Glomerular endothelial cell (primary cell): ENCODE results near the gene BCAS3. TPM values are rescaled to one million over a fixed set of nuclear protein-coding genes. Genes with fewer than 3 reads are reported as not detected.

Experiments
- DNase-seq: peaks from one replicate; pipeline ENCODE4 v3.0.0-alpha.2; 2011; ENCODE audit warnings: low read depth, low spot score; ENCODE audit errors: extremely low read depth
- total RNA-seq: library from RNA; depleted of rRNA; stranded (reverse); fragments of >200 nt; gene quantifications from 2 replicates; pipeline ENCODE4 v1.2.3, GENCODE V29; 2015

BCAS3 gene
- total RNA-seq, 1 donor from 2014 or later: 52.3 TPM

DNA sequence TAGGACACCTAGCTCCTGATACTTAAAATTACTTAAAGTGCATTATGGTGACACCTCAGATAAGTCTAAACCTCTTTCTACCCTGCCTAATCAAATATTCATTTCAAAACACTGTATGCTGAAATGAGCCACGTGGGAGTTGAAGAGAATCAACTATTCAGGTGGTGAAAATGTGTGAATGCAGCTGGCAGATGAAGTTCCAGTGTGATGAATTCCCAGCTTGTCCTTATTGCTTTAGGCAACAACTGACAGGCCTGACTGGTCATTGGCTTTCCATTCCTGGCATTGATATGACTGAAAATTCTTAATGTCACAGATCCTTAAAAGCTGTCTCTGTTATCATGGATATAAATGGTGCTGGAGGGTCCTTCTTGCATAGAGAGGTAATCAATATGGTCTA is 420.1 kb downstream of the BCAS3 start:
- no peak for DNase-seq

DNA sequence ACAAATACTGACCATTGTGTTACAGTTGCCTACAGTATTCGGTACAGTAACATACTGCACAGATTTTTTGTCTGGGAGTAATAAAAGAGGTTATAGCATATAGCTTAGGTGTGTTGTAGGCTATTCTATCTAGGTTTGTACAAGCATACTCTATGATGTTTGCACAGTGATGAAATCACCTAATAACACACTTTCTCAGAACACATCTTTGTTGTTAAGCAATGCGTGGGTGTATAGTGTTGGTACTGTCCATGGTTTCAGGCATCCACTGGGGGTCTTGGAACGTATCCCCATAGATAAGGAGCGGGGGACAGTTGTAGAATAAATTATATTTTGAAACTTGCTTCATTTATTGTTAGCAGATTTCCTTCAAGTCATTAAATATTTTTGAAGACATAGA is 428.7 kb downstream of the BCAS3 start:
- DNase-seq: no peak

DNA sequence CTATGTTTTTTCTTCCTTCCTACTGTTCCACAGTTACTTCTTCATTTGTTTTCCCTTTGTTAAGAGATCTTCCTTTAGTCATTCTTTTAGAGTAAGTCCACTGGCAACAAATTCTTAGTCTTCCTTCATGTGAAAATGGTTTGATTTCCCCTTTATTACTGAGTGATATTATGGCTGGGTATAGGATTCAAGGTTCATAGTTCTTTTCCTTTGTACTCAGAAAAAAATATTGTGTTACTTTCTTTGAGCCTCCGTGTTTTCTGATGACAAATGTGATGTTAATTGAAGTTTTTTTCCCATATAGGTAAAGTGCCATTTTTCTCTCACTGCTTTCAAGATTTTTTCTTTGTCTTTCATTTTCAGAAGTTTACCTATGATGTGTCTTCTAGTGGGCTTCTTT is 438.9 kb downstream of the BCAS3 start:
- DNase-seq: no peak

DNA sequence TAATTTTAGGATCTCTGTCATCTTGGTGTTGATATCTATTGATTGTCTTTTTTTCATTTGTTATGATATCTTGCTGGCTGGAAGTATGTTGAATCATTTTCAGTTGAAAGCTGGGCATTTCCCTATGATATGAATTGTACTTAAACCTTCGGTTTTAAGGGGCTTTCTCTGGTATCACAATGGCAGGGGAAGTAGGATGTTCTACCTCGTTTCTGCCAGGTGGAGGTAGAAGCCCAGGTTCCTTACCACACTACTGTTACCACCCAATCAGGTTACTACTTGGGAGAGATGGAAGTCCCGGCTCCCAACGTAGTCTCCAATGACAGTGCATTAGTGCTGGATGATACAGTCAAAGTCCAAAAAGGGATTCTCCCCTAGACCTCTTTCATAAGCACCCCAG is 440.3 kb downstream of the BCAS3 start:
- no peak for DNase-seq

DNA sequence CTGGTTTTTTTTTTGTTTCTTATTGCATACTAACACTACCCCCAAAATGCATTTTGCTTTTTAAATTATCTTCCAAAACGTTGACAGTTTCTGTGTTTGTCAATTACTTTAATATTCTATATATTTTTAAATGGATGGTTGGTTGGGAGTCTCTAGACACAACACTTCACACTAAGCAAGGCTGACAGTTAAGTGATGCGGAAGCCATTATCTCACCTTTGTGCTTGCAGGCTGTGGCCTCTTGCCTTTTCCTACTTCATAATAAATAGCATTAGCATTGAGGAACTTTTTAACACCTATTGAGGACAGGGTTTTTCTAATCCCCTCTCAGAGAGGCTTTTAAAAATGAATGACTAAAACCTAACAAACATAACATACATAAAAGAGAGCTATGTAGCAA is 441.2 kb downstream of the BCAS3 start:
- DNase-seq: no peak

DNA sequence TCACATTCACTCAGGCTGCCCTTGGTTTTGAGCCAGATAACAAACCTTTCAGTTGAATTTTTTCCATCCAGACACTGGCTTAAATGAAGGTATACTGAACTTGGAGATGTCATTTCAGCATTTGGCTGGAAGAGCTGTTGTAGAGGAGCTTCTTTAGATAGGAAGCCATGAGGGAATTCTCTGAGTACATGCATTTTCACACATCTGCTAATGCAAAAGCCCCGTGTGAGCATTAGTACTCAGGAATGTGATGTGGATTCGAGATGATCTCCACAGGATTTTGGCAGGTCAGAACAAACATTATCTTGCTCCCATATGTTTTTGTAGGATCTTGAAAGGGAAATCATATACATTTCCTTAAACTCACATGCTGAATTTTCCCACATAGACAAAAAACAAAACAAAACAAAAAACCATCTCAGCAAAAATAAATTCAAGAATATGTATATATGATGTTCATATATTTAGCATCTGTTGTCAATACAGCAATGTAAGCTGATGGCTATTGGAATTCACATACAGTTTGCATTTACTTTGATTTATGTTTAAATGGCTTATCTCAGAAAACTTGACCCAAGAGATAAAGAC is 444.8 kb downstream of the BCAS3 start:
- DNase-seq: no peak

DNA sequence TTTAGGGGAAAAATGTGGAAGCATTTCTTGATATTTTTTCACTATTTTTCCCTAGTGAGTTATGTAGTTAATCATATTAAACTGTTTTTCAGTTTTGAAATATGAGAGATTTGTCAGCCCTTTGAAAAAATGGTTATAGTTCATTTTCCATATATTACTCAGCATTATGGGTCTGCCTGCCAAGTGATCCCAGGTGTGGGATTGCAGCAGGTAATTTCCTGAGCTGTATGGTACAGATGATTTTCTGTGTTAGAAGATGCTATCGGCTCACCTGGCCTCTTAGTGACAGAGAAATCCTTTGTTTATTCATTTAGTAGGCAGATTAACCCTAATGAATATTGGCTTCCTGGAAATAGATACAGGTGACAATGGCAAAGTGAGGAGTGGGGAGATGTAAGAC is 446.9 kb downstream of the BCAS3 start:
- no peak for DNase-seq

DNA sequence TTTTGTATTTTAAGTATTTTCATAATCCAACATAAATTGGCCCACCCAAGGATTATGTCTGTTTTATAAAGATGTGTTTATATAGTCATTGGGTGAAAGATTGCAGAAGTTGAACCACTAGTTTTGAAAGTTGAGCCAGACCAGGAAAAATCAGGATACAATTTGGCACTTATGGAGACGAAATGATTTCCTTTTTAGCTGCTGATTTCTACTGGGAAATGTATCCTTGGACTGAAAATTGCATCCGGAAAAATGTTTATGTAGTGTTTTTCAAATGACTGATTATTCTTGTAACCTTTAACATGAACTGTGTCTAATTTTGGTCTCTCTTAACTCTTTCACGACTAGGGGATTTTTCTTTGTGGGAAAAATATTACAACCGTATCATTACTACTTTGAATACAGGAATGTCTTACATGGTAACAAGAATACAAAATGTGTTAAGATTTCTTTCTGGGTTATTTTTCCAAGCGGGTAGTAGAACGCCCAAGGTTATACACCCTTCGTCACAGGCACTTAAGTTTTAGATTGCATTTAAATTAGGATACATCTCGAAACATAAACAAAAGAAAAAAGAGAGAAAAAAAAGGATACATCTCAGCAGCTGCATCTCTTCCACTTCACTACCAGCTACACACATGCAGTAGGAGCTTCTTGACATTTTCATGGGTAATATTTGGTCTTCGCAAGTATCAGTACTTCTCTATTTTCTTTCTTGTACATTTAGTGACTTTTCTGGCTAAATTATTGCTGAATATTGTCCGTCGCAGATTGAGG is 449.0 kb downstream of the BCAS3 start:
- no peak for DNase-seq

DNA sequence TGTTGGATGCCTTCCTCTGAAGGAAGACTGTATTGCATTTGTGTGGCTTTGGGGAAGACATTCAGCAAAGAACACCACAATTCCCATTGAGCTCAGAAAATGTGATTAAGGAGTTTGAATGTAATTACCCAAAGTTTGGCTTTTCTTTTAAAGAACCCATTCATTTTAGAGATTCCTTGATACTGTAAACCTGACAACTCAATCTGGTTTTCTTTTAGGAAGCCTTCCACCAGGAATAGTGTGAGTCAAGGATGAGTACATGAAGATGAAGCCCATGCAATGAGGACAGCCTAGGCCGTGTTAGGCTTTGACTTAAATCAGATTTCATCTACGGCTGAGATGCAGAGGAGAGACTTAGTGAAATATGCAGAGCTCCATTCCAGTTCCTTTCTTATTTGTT is 450.3 kb downstream of the BCAS3 start:
- no peak for DNase-seq

DNA sequence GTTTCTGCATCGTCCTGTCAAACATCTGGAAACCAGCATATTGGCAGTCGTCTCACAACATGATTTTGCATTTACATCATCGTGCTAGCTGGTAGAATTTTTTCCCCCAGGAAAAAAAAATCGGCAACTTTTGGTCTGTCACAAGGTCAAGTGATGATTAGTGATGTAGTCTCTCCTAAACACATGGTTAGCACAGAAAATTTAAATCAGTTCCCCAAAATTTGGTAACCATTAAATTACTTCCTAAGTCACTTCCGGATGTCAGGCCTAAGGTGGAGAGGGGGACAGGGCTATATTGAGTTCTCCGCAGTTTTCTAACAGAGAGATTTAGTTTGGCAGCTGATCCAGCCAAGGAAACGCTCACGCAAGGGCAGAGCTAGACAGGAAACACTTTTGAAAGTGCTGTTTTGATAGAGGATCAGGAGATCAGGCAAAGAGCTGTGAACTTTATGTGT is 451.0 kb downstream of the BCAS3 start:
- DNase-seq: no peak

DNA sequence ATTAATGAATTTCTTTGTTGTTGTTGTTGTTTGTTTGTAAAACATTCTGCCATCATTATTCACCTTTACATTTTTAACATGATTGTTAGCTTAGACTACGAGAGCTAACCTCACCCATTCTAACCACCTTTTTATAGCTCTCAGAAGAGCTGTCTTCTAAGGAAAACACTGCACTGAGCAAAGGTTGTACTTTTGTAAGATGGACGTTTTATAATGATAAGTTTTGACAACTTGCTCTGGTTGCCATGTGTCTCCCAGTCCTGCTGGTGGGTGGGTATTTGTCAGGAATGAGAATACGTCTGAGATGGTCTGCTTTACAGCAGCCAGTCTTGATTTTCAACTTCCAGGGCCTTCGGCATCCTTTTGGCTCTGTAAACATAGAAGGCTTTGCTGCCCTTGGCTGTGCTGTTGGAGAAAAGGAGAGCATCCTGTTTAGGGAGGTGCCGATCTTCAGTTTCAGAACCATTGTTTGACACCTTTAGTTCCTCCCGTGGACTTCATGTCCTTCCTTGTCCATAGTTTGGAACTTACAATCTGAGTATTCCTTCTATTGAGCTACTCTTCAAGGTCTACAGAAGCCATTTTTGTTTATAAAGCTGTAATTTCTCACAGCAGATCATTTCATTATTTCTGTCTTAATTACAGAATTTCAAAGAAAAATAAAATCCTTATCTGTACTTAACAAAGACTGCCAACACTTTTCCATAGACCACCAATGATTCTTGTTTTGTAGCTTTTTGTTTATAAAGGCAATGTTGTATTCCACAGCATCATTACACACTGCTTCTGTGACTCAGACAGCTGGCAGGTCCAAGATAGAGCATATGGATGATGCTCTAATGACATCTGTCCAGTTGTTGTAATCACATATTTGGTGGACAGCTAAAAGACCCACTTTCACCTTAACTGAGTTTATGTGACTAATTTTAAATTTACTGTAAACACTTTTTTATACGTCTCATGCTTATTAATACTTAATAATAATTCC is 451.9 kb downstream of the BCAS3 start:
- no peak for DNase-seq

DNA sequence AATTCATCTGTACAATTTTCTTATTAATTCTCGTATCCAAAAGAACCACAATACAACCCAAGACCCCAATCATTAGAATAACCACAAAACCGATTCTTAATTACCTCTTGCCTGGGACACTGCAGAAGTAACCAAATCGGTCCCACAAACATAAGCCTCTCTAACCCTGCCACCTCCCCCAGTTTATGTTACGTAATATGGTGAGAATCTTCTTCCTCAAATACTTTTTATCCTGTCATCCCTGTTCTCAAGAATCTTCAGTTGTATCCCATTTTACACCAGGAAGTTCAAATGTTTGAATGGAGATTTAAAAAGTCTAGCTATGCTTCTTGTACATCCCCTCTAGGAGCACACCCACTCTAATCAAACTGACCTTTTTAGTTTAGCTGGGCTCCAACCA is 452.7 kb downstream of the BCAS3 start:
- no peak for DNase-seq

DNA sequence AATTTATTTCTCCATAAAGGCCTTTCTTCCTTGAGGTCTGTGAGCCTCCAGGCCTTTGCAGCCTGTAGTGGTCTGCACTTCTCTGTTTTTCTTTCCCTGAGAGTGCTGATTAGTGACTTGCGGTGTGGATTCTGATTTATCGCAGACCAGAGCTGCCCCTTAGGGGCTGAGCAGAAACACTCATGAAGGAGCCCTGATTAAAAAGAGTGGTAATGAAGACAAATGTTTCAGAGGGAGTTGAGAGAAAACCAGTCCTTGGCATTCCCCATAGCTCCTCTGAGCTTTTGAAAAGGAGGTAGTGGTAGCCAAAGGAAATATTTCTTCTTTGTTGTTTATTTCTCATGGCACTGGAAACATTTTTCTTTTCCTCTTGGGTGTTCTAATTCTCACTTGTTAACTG is 453.9 kb downstream of the BCAS3 start:
- no peak for DNase-seq

DNA sequence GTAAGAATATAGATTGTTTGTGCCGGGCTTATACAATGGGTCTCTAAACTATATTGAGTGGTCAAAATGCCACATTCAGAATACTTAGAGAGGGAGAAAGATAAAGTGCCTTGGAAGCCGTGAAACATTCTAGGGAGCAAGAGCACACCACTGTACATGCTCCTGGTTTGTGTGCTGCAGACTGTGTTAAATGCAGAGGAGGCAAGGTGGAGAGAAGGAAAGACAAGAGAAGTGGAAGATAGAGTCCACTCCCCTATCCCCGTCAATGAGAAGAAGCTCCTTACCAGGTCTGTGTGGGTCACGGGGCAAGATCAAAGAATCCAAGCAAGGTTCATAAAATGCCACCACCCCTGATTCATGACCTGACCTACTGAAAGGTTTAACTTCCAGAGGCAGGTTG is 454.9 kb downstream of the BCAS3 start:
- DNase-seq: no peak

DNA sequence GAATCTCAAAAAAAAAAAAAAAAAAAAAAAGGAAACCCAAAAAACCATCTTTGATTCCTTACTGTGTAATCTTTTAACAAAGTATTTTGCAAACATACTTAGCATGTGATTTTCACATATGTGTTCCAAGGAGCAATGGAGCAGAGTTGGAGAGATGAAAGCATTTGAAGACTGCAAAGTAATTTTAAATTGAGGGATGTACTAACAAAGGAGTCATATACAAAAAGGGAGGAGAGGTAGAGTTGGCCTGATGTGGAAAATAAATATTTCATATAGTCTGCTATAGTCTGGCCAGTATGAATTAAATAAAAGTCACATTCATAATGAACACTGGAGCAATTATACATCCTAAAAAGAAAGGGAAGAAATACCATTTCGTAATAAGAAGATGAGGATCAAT is 456.2 kb downstream of the BCAS3 start:
- no peak for DNase-seq

DNA sequence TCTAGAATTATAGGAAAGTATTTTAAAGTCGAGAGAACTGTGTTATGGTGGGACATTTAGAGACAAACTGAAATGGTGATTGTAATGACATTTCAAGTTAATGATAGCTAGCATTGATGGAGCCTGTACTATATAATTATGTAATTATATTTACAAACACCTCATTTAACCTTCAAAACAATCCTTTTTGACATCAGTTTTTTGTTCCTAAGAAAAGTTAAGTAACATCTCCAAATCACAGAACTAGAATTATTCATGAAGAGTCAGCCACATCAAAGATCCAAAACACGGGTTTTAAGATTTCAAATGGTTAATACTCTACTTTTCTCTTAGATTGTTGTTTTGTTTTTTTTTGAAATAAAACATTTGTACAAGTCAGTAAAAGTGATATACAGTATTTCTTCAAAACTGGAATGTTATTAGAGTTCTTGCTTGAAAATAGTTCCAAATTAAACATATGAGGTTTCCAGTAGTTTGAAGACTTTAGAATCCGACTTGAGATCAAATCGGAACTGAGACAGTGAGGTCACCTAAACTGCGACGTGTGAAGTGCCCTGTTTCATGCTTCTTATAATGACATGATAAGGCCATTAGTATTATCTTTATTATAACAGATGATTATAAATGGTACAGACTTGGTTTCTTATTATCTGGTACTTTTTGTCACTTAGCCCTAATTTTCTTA is 457.0 kb downstream of the BCAS3 start:
- no peak for DNase-seq

DNA sequence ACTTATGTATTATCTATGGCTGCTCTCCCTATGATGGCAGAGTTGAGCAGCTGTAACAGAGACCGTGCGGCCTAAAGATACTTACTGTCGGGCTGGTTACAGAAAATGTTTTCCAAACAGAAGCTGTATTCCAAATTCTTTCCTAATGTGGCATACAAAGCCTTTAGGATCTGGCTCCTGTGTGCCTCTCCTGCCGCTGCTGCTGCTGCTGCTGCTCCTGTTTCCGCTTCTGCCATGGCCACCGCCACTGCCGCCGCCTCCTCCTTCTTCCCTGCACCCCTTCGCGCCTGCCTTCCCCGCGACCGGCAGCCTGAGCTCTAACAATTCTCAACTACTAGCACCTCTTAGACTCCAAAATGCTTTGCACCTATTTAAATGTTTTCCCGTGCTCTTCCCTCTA is 458.1 kb downstream of the BCAS3 start:
- no peak for DNase-seq

DNA sequence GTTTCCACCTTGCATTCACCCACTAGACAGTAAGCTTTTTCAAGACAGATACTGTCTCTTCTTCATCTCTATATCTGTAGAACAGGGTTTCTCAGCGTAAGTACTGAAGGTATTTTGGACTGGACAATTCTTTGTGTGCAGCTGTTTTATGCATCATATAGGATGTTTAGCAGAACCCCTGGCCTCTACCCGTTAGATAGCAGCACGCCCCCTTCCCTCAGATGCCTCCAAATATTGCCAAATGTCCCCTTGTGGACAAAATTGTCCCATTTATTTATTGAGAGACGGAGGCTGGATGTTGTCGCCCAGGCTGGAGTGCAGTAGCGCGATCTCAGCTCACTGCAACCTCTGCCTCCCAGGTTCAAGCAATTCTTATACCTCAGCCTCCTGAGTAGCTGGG is 458.6 kb downstream of the BCAS3 start:
- no peak for DNase-seq

DNA sequence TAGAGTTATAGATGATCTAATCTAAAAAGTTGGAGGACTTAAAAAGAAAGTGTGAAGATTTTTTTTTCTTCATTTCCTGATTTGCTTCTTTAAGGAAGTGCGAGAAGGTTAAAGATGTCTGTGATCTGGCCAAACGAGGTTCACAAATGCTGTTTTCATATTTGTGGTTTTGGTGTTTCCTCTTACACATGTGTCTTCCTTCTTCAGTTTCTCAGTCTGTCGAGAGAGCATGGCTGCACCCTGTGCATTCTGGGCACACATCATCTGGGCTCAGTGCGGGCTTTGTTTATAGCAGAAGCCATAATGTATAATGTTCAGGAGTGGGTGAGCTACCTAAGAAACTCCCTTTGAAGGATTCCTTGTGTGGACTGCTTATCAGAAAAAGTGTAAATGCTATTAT is 461.6 kb downstream of the BCAS3 start:
- no peak for DNase-seq

DNA sequence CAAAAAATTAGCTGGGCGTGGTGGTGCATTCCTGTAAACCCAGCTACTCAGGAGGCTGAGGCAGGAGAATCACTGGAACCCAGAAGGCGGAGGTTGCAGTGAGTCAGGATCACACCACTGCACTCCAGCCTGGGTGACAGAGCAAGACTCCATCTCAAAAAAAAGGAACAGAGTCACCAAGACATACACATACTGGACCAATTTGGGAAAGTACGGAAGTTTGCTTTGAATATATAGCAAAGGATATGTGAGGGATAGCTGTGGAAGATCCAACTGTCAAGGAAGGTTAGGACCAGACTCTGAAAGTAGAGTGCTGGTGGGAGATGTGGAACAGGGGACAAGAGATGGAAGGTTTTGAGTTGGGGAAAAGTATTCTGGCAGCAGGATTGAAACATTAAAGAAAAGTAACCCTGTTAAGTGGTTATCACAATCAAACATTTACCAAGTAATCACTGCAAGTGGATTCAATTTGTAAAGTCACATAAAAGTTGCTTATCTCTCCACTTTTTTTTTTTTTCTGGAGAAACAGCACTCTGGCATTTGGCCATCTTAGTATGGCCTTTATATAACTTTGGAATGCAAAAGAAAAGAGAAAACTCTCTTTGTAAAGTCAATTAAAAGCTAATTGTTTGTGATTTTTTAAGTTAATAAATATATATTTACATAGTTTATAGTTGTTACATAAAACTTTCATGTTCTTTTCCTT is 462.6 kb downstream of the BCAS3 start:
- no peak for DNase-seq
